OCI-LY7 (cell line): ENCODE measurements around the gene METTL22. TPM values are rescaled to one million over a fixed set of nuclear protein-coding genes. Genes with fewer than 3 reads are reported as not detected.

Experiments used
- BruUV-seq: library from RNA; stranded (reverse); fragments of 400-500 nt; replicated peaks from 2 replicates; lab custom pipeline; 2021; lab: Mats Ljungman, UMichigan
- CTCF ChIA-PET: fragments of 300-600 bp; sonication (Branson Sonifier 250); formaldehyde crosslinking; loops from one replicate; lab custom pipeline; 2022; ENCODE audit warnings: antibody characterized with exemption; ENCODE audit not compliant: unreplicated experiment; lab: Charles Lee
- POLR2A ChIA-PET: fragments of 300-600 bp; sonication (Branson Sonifier 250); formaldehyde crosslinking; loops from one replicate; lab custom pipeline; 2022; ENCODE audit warnings: antibody characterized with exemption; lab: Charles Lee
- DNase-seq: peaks from one replicate; pipeline ENCODE4 v3.0.0-alpha.2; 2015; ENCODE audit warnings: low spot score
- H2AFZ ChIP-seq: fragments of 200-600 bp; sonication (generic), shearing (Covaris generic); 2 replicates; pipeline ENCODE4 v1.6.1; 2014; ENCODE audit warnings: mild to moderate bottlenecking, antibody characterized with exemption, low read length, moderate library complexity
- H3K27ac ChIP-seq: fragments of 200-600 bp; sonication (generic); 2 replicates; pipeline ENCODE4 v1.5.1; 2014; ENCODE audit warnings: mixed run types, low read depth, mild to moderate bottlenecking, moderate library complexity, low read length, inconsistent platforms; ENCODE audit not compliant: poor library complexity, severe bottlenecking
- H3K36me3 ChIP-seq: fragments of 200-600 bp; sonication (generic); 2 replicates; pipeline ENCODE4 v1.6.1; 2014; ENCODE audit warnings: mild to moderate bottlenecking, antibody characterized with exemption, low read length, moderate library complexity, mixed read lengths; ENCODE audit not compliant: insufficient read depth
- H3K4me1 ChIP-seq: fragments of 200-600 bp; sonication (generic); 2 replicates; pipeline ENCODE4 v1.5.1; 2014; ENCODE audit warnings: mild to moderate bottlenecking, low read length; ENCODE audit not compliant: insufficient read depth, poor library complexity, severe bottlenecking
- H3K4me2 ChIP-seq: fragments of 200-600 bp; sonication (generic); 2 replicates; pipeline ENCODE4 v1.6.1; 2014; ENCODE audit warnings: mild to moderate bottlenecking, low read length
- H3K4me3 ChIP-seq: fragments of 200-600 bp; sonication (generic); 2 replicates; pipeline ENCODE4 v1.5.1; 2014; ENCODE audit warnings: mild to moderate bottlenecking, low read depth, low read length; ENCODE audit not compliant: poor library complexity, severe bottlenecking
- H3K79me2 ChIP-seq: fragments of 200-600 bp; sonication (generic); 2 replicates; pipeline ENCODE4 v1.6.1; 2016; ENCODE audit warnings: low read depth, mild to moderate bottlenecking, low read length, moderate library complexity, mixed read lengths; ENCODE audit not compliant: insufficient read depth
- H3K9me2 ChIP-seq: fragments of 200-600 bp; sonication (generic); 2 replicates; pipeline ENCODE4 v1.6.1; 2016; ENCODE audit warnings: mild to moderate bottlenecking, low read length, mixed read lengths; ENCODE audit not compliant: insufficient read depth
- H3K9me3 ChIP-seq: fragments of 200-600 bp; sonication (generic); 2 replicates; pipeline ENCODE4 v1.6.1; 2014; ENCODE audit warnings: mild to moderate bottlenecking, mixed run types, low read length, mixed read lengths
- H4K20me1 ChIP-seq: fragments of 200-600 bp; sonication (generic); 2 replicates; pipeline ENCODE4 v1.6.1; 2014; ENCODE audit warnings: mild to moderate bottlenecking, antibody characterized with exemption, low read length, moderate library complexity, mixed read lengths; ENCODE audit not compliant: insufficient read depth
- CTCF ChIP-seq: fragments of 200-600 bp; sonication (generic); conservative IDR thresholded peaks from 2 replicates; pipeline ENCODE4 v1.5.1; 2014; ENCODE audit warnings: mild to moderate bottlenecking, antibody characterized with exemption, low read length, moderate library complexity, mixed read lengths
- EZH2phosphoT487 ChIP-seq: fragments of 200-600 bp; sonication (generic); IDR thresholded peaks from 2 replicates; pipeline ENCODE4 v1.6.1; 2018; ENCODE audit warnings: low read depth, borderline replicate concordance, mild to moderate bottlenecking, mixed run types, antibody characterized with exemption, low read length, moderate library complexity, mixed read lengths
- intact Hi-C: fragments of 100-400 bp; cut with micrococcal nuclease; formaldehyde crosslinking; loops from one replicate; pipeline ENCODE4 v1.10.0; 2022; ENCODE audit not compliant: unreplicated experiment
- total RNA-seq, 2 experiments: library from RNA; depleted of rRNA in 1 of 2; stranded (reverse); fragments of >200 nt in 1 of 2; shearing (Covaris generic) in 1 of 2; gene quantifications; 2 replicates each; pipeline ENCODE4 v1.2.3, GENCODE V29; 2014 to 2022

The METTL22 gene
- total RNA-seq, 2 experiments from 2014 or later = 22.4 to 55.0 TPM

- H3K79me2 ChIP-seq = no peaks in the 10 kb centered on the region
- H3K4me1 ChIP-seq = peaks cover 6% of the 10 kb centered on the region
- no peak overlapping the region for H3K27ac ChIP-seq
- no TSS peak for BruUV-seq
- no peaks in the 10 kb centered on the region for H3K36me3 ChIP-seq
- H3K4me3 ChIP-seq = no peak overlapping the region
- CTCF ChIA-PET = no interaction called here
- 0 out of 2 replicates have a peak overlapping the region, but pooled peaks have one; percentile 27 for H3K4me2 ChIP-seq
- no peaks in the 10 kb centered on the region for H4K20me1 ChIP-seq
- peak overlapping the region; percentile 82 for H2AFZ ChIP-seq
- intact Hi-C loops = no loop called here
- no peaks in the 10 kb centered on the region for H3K9me3 ChIP-seq
- peak; percentile 34 for DNase-seq
- no peaks in the 10 kb centered on the region for H3K9me2 ChIP-seq
- TF ChIP-seq EZH2phosphoT487 = no peak
- TF ChIP-seq CTCF = no peak
- POLR2A ChIA-PET = interaction anchor here (0.9 kb wide), 1 partner anchor 9 kb away, joined by 3 read pairs; no protein-coding TSS in a partner anchor
Measured at GRCh38 chr16:8581831-8582580, 39.5 kb upstream of the METTL22 start.

GRCh38 chr16:8583199-8583598, 38.3 kb upstream of the METTL22 start:
- no TSS peak for BruUV-seq
- Histone ChIP-seq H3K9me2 (no peaks in the 10 kb centered on the region), H3K27ac (no peak overlapping the region), H3K4me1 (peaks cover 6% of the 10 kb centered on the region), H3K9me3 (no peaks in the 10 kb centered on the region), H3K4me2 (no peak overlapping the region), H3K79me2 (no peaks in the 10 kb centered on the region), H4K20me1 (no peaks in the 10 kb centered on the region), H3K36me3 (no peaks in the 10 kb centered on the region), H3K4me3 (no peak overlapping the region), H2AFZ (no peak overlapping the region)
- intact Hi-C loops = no loop called here
- TF ChIP-seq EZH2phosphoT487 (no peak), CTCF (no peak)
- DNase-seq = no peak
- CTCF ChIA-PET = interaction anchor here (0.6 kb wide), 1 partner anchor 102 kb away, joined by 4 read pairs; no protein-coding TSS in a partner anchor
- POLR2A ChIA-PET = interaction anchor here (1.7 kb wide), 1 partner anchor 15 kb away, joined by 7 read pairs; no protein-coding TSS in a partner anchor

- Histone ChIP-seq H3K27ac (no peak overlapping the region), H4K20me1 (no peaks in the 10 kb centered on the region), H3K4me1 (peaks cover 6% of the 10 kb centered on the region), H2AFZ (no peak overlapping the region), H3K4me3 (no peak overlapping the region), H3K36me3 (no peaks in the 10 kb centered on the region), H3K4me2 (no peak overlapping the region), H3K9me3 (no peaks in the 10 kb centered on the region), H3K9me2 (no peaks in the 10 kb centered on the region), H3K79me2 (no peaks in the 10 kb centered on the region)
- intact Hi-C loops = no loop called here
- CTCF ChIA-PET = interaction anchor here (0.6 kb wide), 1 partner anchor 102 kb away, joined by 4 read pairs; no protein-coding TSS in a partner anchor
- no peak for DNase-seq
- POLR2A ChIA-PET = interaction anchor here (0.6 to 1.7 kb wide), 3 partner anchors 15 to 289 kb away, joined by 3 to 7 read pairs (median 4); no protein-coding TSS in a partner anchor
- BruUV-seq = no TSS peak
- TF ChIP-seq EZH2phosphoT487 = no peak
- TF ChIP-seq CTCF = no peak
Measured at GRCh38 chr16:8583732-8584131, 37.8 kb upstream of the METTL22 start.
